Activated T-helper 1 cell treated with Interleukin-2 at 50 U/mL for 16 hours (primary cell): ENCODE data around the gene SPPL2B.

Source experiments
- DNase-seq: peaks from one replicate; pipeline ENCODE4 v3.0.0-alpha.2; 2020; ENCODE audit warnings: low read depth

The SPPL2B gene

DNA sequence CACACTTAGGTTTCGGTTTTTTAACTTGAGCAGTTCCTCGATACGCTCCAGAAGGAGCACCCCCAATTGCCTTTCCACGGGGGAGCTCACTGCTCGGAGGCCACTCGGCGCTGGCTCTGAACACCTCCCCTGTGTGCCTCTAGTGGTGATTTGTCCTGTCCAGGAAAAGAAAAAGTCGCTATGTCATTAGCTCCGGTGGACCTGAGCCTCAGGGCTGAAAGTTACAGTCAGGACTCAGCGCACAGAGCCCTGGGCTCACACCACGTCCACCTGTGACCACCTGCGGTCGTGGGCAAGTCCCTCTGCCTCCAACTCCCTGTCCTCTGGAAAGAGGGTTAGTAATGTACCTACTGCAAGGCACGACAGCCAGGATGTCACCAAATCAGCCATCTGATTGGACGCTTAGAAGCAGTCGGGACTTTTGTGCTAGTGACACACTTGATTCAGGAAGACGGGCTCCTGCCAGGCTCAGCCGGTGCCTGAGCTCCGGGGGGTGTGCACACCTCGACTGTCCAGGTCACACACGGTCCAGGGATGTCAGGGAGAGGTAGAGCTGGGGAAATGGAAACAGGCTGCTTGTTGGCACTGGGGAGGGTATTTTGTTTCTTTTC is 27.7 kb downstream of the SPPL2B start:
- DNase-seq, result no peak

DNA sequence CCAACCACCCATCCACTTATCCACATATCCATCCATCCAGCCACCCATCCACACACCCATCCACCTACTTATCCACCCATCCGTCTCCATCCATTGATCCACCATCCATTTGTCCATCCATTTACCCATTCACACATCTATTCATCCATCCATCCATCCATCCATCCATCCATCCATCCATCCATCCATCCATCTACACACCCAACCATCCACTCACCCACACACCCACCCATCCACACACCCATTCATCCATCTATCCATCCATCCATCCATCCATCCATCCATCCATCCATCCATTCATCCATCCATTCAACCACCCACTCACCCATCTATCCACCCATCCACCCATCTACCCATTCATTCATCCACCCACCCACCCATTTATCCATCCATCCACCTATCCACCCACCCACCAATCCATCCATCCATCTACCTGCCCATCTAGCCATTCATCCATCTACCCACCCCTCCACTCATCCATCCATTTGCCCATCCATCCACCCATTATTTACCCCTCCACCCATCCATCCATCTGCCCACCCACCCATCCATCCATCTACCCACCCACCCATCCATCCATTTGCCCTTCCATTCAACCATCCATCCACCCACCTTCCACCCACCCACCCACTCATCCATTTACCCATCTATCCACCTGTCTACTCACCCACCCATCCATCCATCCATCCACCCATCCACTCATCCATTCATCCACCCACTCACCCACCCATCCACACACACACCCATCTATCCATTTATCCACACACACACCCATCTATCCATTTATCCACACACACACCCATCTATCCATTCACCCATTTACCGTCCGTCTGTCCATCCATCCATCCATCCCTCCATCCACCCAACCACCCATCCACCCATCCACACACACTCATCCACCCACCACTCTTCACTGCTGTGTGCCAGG is 29.1 kb downstream of the SPPL2B start:
- DNase-seq, result no peak

GRCh38 chr19:2358548-2359173 is 30.2 kb downstream of the SPPL2B start:
- no peak for DNase-seq

DNA sequence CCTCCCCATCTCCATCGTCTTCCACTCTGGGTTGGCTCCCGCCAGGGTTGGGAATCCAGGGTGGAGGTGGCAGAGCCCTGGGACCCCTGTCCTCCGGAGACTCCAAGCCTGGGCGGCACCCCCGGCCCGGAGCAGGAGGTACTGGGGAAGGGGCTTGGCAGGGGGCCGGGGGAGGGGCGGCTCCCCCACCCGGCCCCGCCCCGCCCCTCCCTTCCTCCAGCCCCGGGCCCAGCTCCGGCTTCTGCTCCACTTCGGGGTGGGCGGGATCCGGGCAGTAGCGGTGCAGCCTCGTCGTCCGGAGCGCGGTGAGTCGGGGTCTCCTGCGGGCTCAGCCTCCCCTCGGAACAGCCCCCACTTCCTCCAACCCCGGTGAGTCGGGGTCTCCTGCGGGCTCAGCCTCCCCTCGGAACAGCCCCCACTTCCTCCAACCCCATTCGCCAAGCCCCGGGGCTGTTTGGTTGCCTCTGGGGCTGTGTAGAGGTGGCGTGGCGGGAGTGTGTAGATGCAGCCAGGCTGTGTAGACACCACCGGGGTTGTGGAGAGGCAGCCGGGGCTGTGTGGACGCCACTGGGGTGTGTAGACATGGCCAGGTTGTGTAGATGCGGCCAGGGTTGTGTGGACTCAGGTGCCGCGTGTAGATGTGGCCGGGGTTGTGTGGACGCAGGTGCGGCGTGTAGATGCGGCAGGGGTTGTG is 31.7 kb downstream of the SPPL2B start, which contains the start of gene TMPRSS9:
TMPRSS9 (plus strand) TSS at position 274 of the 694 bp plus-strand sequence. CDS start 29,521 bp downstream, outside the sequence.
- no peak for DNase-seq

GRCh38 chr19:2360833-2361232 is 32.3 kb downstream of the SPPL2B start:
- DNase-seq, result no peak

DNA sequence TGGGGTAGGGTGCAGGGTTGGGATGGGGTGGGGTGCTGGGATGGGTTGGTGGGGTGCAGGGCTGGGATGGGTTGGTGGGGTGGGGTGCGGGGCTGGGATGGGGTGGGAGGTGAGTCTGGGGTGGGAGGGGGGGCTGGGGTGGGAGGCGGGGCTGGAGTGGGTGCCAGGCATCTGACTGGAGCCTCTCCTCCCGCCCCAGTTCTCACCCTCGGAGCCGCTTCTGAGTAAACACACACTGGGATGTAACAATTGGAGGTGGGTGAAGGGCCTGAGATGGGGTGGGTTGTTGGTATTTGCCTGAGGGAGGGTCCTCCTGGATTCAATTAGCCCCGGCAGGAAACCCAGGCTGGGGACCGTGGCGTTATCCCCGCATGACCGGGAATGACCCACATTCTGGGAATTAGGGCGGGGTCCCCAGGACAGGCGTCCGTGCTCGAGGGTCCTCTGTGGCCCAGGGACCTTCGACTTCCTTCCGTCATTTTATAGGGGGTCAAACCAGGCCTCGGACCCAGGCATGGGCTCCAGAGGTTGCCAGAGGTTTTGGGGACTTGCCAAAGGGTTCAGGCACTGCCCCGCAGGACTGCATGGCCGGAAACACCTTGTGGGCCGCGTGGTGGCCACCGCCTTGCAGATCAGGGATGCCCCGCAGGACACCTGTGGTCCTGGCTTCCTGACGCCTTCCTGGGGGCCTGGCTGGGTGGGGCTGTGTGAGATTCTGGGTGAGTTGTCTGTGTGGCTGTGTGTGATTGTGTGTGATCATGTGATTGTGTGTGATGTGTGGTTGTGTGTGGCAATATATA is 33.0 kb downstream of the SPPL2B start:
- no peak for DNase-seq

DNA sequence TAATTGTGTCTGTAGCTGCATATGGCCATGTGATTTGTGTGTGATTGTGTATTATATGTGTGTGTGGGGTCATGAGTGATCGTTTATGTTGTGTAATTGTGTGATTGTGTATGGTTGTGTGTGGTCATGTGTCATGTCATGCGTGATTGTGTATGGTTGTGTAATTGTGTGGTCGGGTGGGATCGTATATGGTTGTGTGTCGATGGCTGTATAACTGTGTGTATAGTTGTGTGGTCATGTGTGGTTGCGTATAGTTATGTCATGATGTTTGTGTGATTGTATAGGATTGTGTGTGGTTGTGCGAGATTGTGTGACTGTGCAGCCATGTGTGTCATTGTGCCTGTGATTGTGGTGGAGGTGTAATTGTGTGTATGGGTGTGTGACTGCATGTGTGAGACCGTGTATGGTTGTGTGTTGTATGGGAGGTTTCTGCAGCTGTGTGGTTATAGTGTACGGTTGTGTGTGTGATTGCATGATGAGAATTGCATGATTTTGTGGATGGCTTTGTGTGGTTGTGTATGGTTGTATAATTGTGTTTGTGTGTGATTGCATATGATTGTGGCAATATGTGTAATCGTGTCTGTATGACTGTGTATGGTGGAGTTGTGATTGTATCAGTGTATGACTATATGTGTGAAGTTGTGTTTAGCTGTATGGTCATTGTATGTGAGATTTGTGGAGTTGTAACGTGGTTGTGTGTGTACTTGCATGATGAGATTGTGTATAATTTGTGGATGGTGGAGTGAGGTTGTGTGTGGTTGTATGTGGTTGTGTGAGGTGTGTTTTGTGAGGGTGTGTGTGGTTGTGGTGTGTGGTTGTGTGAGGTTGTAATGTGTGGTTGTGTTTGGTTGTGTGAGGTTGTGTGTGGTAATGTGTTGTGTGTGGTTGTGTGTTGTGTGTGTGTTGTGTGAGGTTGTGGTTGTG is 33.8 kb downstream of the SPPL2B start:
- DNase-seq, result no peak

DNA sequence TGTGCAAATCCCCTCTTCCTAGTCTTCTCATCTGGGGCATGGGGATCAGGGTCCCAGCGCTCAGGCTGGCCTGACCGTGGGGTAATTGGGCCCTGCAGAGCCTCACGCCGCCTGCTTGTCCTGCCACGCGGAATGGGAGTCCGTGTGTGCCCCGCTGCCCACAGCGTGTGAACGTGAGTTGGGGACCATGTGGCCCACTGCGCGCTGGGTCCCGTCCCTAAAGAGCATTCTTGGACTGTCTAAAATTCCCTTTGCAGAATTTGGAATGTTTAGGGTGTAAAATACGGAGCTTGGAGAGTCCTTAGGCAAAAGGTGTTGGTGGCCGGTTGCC is 34.5 kb downstream of the SPPL2B start:
- no peak for DNase-seq

DNA sequence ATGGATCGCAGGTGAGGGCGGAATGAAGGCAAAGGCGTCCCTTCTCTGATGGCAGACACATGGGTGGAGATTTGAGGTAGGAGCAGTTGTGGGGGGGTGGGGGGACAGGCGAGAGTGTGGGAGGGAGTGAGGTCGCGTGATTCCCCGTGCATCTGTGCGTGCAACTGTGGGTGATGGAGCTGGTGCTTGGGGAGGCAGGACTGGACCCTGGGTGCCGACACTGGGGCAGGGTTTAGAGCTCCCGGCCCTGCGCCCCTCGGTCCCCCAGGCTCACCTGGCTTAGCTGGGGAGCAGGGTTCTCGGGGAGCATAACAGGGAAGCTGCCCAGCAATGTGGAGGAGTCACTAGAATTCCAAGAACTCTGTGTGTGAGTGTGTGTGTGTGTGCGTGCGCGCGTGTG is 34.9 kb downstream of the SPPL2B start:
- DNase-seq, result no peak

DNA sequence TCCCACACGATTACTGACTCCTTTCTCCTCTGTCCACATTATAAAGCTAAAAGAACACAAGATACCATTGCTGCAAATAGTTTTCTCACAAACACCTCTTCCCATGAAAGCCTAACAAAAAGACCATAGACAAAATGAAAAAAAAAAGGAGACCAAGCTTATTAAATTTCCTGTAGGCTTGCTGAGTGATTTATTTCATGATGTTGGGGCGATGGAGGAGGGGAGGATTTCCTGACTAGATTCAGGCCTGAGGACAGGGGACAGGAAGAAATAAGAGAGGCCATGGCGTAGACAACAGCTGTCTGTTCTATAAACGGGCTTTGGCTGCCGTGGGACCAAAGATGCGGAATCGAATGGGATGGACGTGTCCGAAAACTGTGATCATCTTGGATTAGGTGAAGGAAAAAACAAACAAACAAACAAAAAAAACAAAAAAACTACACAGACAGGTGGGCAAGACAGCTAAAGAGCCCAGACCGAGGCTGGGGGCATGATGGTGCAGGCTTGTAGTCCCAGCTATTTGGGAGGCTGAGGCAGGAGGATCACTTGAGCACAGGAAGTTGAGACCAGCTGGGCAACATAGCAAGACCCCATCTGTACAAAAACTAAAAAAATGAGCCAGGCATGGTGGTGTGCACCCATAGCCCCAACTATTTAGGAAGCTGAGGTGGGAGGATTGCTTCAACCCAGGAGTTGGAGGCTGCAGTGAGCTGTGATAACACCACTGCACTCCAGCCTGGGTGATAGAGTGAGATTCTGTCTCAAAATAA is 36.9 kb downstream of the SPPL2B start:
- no peak for DNase-seq

- no peak for DNase-seq
Observed at GRCh38 chr19:2371656-2372055, 43.2 kb downstream of the SPPL2B start.

DNA sequence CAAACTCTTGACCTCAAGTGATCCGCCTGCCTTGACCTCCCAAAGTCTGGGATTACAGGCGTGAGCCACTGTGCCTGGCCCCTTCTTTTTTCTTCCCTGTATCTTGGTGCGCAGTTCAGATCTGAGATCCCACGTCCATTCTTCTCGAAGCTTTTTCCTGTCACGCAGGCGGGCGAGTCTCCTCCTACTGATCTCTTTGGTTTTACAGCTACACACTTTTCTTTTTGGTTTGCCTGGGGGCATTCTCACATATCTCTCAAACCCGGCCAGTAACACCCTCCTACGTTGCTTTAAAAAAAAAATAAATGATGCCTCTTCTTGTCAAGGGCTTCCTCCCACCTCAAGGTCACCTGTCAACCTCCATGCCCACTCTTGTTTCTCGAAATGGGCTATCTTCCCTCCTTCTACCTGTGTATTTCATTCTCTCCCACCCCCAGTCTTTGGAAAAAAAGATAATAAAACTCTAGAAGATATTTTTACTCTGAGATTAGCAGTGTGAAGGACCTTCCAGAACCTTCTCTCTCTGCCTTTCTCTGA is 43.7 kb downstream of the SPPL2B start:
- DNase-seq, result no peak

DNA sequence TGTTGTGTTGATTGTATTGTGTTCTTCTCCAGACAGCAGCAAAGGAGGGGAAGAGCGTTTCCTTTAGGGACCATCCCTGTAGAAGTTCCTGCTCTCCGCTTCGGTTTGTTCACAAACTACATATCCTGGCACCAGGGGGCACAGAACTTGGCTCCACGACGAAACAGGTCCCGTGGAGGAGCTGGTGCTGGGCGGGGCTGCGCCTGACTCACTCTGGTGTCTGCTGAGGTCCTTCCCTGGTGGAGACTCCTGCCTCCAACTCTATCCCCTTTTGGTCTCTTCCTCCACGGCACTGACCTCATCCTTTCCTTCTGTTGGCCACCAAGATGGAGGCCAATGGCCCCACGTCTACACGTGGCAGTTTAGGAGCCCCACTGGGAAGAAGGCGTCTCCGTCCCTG is 46.3 kb downstream of the SPPL2B start:
- no peak for DNase-seq

GRCh38 chr19:2375353-2376121 is 47.1 kb downstream of the SPPL2B start:
- DNase-seq, result no peak

DNA sequence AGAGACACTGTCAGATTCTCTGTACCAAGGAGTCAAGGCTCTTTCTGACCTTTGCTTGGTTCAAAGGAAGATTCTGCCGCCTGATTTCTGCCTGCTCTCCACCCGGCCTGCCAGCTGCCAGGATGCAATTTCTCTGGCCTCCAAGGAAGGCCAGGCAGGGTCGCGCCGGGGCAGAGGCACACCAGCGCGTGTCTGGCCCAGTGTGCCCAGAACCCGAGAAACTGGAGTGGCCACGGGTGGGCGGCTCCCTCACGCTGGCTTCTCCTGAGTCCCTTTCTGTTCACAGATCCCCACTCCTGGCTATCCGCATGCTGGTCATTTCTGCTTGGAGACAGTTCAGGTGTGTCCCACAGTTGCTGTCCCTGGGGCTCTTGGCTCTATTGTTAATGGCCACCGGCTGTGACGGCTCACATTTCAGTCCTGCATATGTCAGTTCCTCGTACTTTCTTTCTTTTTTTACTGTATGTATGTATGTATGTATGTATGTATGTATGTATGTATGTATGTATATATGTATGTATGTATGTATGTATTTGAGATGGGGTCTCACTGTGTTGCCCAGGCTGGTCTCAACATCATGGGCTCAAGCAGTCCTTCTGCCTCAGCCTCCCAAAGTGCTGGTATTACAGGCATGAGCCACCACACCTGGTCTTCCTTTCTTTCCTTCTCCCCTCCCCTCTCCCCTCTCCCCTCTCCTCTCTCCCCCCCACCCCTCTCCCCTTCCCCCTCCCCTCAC is 48.5 kb downstream of the SPPL2B start:
- no peak for DNase-seq

DNA sequence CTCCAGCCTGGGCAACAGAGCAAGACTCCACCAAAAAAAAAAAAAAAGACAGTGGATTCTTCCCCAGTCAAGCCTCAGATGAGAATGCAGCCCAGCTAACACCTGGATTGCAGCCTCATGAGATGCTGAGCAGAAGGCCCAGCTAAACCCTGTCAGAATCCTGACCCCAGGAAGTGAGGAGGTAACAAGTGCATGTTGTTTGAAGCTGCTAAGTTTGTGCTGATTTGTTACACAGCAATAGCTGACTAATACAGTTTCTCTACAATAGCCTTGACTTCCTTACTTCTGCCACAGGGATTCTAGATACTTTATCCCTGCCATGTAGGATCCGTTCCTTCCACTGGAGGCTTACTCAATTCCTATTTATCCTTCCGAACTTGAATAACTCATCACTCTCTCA is 52.1 kb downstream of the SPPL2B start:
- DNase-seq, result no peak

- no peak for DNase-seq
Observed at GRCh38 chr19:2381148-2381820, 52.8 kb downstream of the SPPL2B start.
